ENCODE measurements around the gene TMEM44.

DNA sequence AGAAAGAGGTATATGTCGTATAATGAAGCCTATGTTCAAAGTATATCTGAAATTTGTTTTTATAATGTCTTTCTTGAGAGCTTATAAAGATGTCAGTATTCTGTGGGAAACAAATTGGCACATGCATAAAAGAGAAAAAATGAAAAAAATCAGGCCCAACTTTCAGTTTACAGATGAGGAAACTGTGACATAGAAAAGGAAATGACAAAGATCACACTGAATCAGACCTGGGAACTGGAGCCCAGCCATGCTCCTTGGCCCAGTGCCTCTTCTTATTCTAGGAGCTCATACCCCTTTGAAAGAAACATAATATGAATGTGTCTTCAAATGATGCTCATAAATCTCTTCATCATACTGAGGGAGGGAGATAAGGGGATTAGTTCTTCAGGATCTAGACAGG, 48.4 kb downstream of the TMEM44 start:
- TF ChIP-seq, protein P1, sequence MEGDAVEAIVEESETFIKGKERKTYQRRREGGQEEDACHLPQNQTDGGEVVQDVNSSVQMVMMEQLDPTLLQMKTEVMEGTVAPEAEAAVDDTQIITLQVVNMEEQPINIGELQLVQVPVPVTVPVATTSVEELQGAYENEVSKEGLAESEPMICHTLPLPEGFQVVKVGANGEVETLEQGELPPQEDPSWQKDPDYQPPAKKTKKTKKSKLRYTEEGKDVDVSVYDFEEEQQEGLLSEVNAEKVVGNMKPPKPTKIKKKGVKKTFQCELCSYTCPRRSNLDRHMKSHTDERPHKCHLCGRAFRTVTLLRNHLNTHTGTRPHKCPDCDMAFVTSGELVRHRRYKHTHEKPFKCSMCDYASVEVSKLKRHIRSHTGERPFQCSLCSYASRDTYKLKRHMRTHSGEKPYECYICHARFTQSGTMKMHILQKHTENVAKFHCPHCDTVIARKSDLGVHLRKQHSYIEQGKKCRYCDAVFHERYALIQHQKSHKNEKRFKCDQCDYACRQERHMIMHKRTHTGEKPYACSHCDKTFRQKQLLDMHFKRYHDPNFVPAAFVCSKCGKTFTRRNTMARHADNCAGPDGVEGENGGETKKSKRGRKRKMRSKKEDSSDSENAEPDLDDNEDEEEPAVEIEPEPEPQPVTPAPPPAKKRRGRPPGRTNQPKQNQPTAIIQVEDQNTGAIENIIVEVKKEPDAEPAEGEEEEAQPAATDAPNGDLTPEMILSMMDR (optimal IDR thresholded peaks at IDR 0.05 in 1 of 3, IDR thresholded peaks at IDR 0.05 in 1 of 3, conservative IDR thresholded peaks at IDR 0.05 in 1 of 3; ENCODE audit: extremely low read depth in 1 of 3, insufficient read depth in 2 of 3, low read length in 3 of 3): no peak
- TF ChIP-seq EZH2 (IDR thresholded peaks at IDR 0.05; ENCODE audit: low read length): no peak
